Neuronal stem cell (in vitro differentiated cells): Measurements from ENCODE around the gene MYO3B.

Source experiments
- DNase-seq: peaks from one replicate; pipeline ENCODE4 v3.0.0-alpha.2; 2013; ENCODE audit warnings: low spot score
- H2AFZ ChIP-seq: one replicate; pipeline ENCODE4 v1.6.1; 2013; ENCODE audit warnings: mild to moderate bottlenecking, low read length, inconsistent platforms
- H2AK5ac ChIP-seq: 2 replicates; pipeline ENCODE4 v1.6.1; 2013; ENCODE audit warnings: low read depth, mild to moderate bottlenecking, inconsistent platforms, low read length, moderate library complexity, mixed read lengths
- H2BK120ac ChIP-seq: 2 replicates; pipeline ENCODE4 v1.6.1; 2013; ENCODE audit warnings: low read depth, mild to moderate bottlenecking, inconsistent platforms, low read length, moderate library complexity, mixed read lengths
- H2BK12ac ChIP-seq: one replicate; pipeline ENCODE4 v1.6.1; 2013; ENCODE audit warnings: low read length, inconsistent platforms
- H2BK15ac ChIP-seq: 2 replicates; pipeline ENCODE4 v1.6.1; 2013; ENCODE audit warnings: mild to moderate bottlenecking, low read length, inconsistent platforms, mixed read lengths
- H2BK5ac ChIP-seq: one replicate; pipeline ENCODE4 v1.6.1; 2013; ENCODE audit warnings: inconsistent platforms, mild to moderate bottlenecking, low read length, moderate library complexity
- H3K14ac ChIP-seq: one replicate; pipeline ENCODE4 v1.6.1; 2013; ENCODE audit warnings: low read length, inconsistent platforms
- H3K18ac ChIP-seq: 2 replicates; pipeline ENCODE4 v1.6.1; 2013; ENCODE audit warnings: low read length, inconsistent platforms
- H3K23ac ChIP-seq: 2 replicates; pipeline ENCODE4 v1.6.1; 2013; ENCODE audit warnings: low read depth, mild to moderate bottlenecking, mixed read lengths, low read length, inconsistent platforms; ENCODE audit not compliant: poor library complexity
- H3K27ac ChIP-seq: replicated peaks from 3 replicates; pipeline ENCODE4 v1.5.1; 2013; ENCODE audit warnings: low read length, inconsistent platforms
- H3K27me3 ChIP-seq, 3 experiments: 2 replicates each; pipeline ENCODE4 v1.6.1; 2013; ENCODE audit warnings: low read length in 3 of 3, mild to moderate bottlenecking in 2 of 3, inconsistent platforms in 1 of 3, low read depth in 1 of 3, mixed read lengths in 1 of 3, moderate library complexity in 1 of 3; ENCODE audit not compliant: control insufficient read depth in 3 of 3, insufficient read depth in 3 of 3
- H3K36me3 ChIP-seq, 2 donors: replicated peaks in 1 of 2; 2 replicates each; pipeline ENCODE4 v1.6.1; 2013; ENCODE audit warnings: low read length in 2 of 2; ENCODE audit not compliant: control insufficient read depth in 2 of 2, insufficient read depth in 2 of 2
- H3K4ac ChIP-seq: 2 replicates; pipeline ENCODE4 v1.6.1; 2013; ENCODE audit warnings: inconsistent platforms, mild to moderate bottlenecking, low read length, moderate library complexity
- H3K4me1 ChIP-seq, 2 donors: 1 replicate in 1 of 2; 2 replicates in 1 of 2; pipeline ENCODE4 v1.6.1; 2013; ENCODE audit warnings: low read length in 2 of 2, low read depth in 1 of 2; ENCODE audit not compliant: control insufficient read depth in 2 of 2, insufficient read depth in 1 of 2
- H3K4me2 ChIP-seq: one replicate; pipeline ENCODE4 v1.6.1; 2013; ENCODE audit warnings: mild to moderate bottlenecking, low read length, inconsistent platforms; ENCODE audit not compliant: insufficient read depth, poor library complexity, severe bottlenecking
- H3K4me3 ChIP-seq, 2 donors: 2 replicates each; pipeline ENCODE4 v1.5.1; 2013; ENCODE audit warnings: low read length in 2 of 2, mild to moderate bottlenecking in 2 of 2, inconsistent platforms in 1 of 2, moderate library complexity in 1 of 2
- H3K79me1 ChIP-seq: one replicate; pipeline ENCODE4 v1.6.1; 2013; ENCODE audit warnings: low read depth, mild to moderate bottlenecking, inconsistent platforms, low read length, moderate library complexity
- H3K9ac ChIP-seq: one replicate; pipeline ENCODE4 v1.6.1; 2013; ENCODE audit warnings: mild to moderate bottlenecking, low read depth, low read length, inconsistent platforms; ENCODE audit not compliant: poor library complexity
- H3K9me3 ChIP-seq, 2 donors: replicated peaks in 1 of 2; 2 replicates each; pipeline versions ENCODE3 to v1.6.1; 2013; ENCODE audit warnings: low read length in 2 of 2, mild to moderate bottlenecking in 2 of 2, inconsistent platforms in 1 of 2, low read depth in 1 of 2, mixed read lengths in 1 of 2, moderate library complexity in 1 of 2; ENCODE audit not compliant: control insufficient read depth in 2 of 2, insufficient read depth in 1 of 2
- H4K8ac ChIP-seq: one replicate; pipeline ENCODE4 v1.6.1; 2013; ENCODE audit warnings: low read depth, mild to moderate bottlenecking, inconsistent platforms, low read length, moderate library complexity
- H4K91ac ChIP-seq: one replicate; pipeline ENCODE4 v1.6.1; 2013; ENCODE audit warnings: low read length, low read depth, mild to moderate bottlenecking, inconsistent platforms; ENCODE audit not compliant: poor library complexity
- WGBS, 2 donors: extraction: QIAGEN DNeasy Blood & Tissue Kit; methylation state at CpG; one replicate each; pipeline ENCODE4 v1.1.7; 2013; ENCODE audit warnings: missing lambda C conversion rate in 2 of 2, mixed read lengths in 1 of 2; ENCODE audit not compliant: insufficient read length in 2 of 2, insufficient replicate concordance in 1 of 2; ENCODE audit errors: extremely low coverage in 2 of 2; 5-methylcytosine and 5-hydroxymethylcytosine counted together

MYO3B gene

GRCh38 chr2:170533156-170533555, 355.2 kb downstream of the MYO3B start:
- H2BK5ac ChIP-seq: no peak overlapping the region
- H2AFZ ChIP-seq: no peak overlapping the region
- peaks cover 0 to 3% of the 10 kb centered on the region in 2 donors for H3K4me1 ChIP-seq
- DNase-seq: no peak
- H3K79me1 ChIP-seq: no peaks in the 10 kb centered on the region
- H3K14ac ChIP-seq: no peak overlapping the region
- H3K27ac ChIP-seq: no peak overlapping the region
- H4K8ac ChIP-seq: no peak overlapping the region
- no peak overlapping the region for H3K18ac ChIP-seq
- H2BK120ac ChIP-seq: no peak overlapping the region
- H3K9ac ChIP-seq: no peak overlapping the region
- no peak overlapping the region for H3K4me2 ChIP-seq
- no peak overlapping the region for H2BK15ac ChIP-seq
- peaks cover 0 to 3% (median 0%) of the 10 kb centered on the region in 3 experiments for H3K27me3 ChIP-seq
- H3K23ac ChIP-seq: no peak overlapping the region
- no peak overlapping the region for H3K4me3 ChIP-seq
- H2BK12ac ChIP-seq: no peak overlapping the region
- no peaks in the 10 kb centered on the region for H3K9me3 ChIP-seq
- no peak overlapping the region for H3K4ac ChIP-seq
- no peak overlapping the region for H4K91ac ChIP-seq
- no peak overlapping the region for H2AK5ac ChIP-seq
- peaks cover 0 to 2% of the 10 kb centered on the region in 2 donors for H3K36me3 ChIP-seq
- WGBS, 2 donors: no CpG with 5 or more reads among the region's 4 CpGs

- no peak overlapping the region for H2AK5ac ChIP-seq
- no peak overlapping the region for H2BK15ac ChIP-seq
- H3K4me3 ChIP-seq: no peak overlapping the region
- H3K27me3 ChIP-seq: peaks cover 0 to 8% (median 0%) of the 10 kb centered on the region in 3 experiments
- no peaks in the 10 kb centered on the region for H3K4me1 ChIP-seq
- H3K4me2 ChIP-seq: no peak overlapping the region
- no peak overlapping the region for H3K27ac ChIP-seq
- H3K23ac ChIP-seq: no peak overlapping the region
- no peak for DNase-seq
- H4K91ac ChIP-seq: no peak overlapping the region
- WGBS, 2 donors: no CpG with 5 or more reads among the region's 4 CpGs
- peaks cover 0 to 2% of the 10 kb centered on the region in 2 donors for H3K36me3 ChIP-seq
- no peak overlapping the region for H3K18ac ChIP-seq
- H2AFZ ChIP-seq: no peak overlapping the region
- H2BK5ac ChIP-seq: no peak overlapping the region
- no peak overlapping the region for H4K8ac ChIP-seq
- H3K14ac ChIP-seq: no peak overlapping the region
- no peak overlapping the region for H2BK12ac ChIP-seq
- no peaks in the 10 kb centered on the region for H3K9me3 ChIP-seq
- no peaks in the 10 kb centered on the region for H3K79me1 ChIP-seq
- H2BK120ac ChIP-seq: no peak overlapping the region
- H3K4ac ChIP-seq: no peak overlapping the region
- no peak overlapping the region for H3K9ac ChIP-seq
Measured at GRCh38 chr2:170535552-170535951, 357.6 kb downstream of the MYO3B start.

GRCh38 chr2:170544817-170545216, 366.9 kb downstream of the MYO3B start:
- no peak overlapping the region for H3K4me3 ChIP-seq
- no peak overlapping the region for H2BK12ac ChIP-seq
- H3K9me3 ChIP-seq: peaks cover 0 to 2% of the 10 kb centered on the region in 2 donors
- no peak overlapping the region for H2AK5ac ChIP-seq
- H3K4ac ChIP-seq: no peak overlapping the region
- H4K91ac ChIP-seq: no peak overlapping the region
- no peak for DNase-seq
- no peaks in the 10 kb centered on the region for H3K27me3 ChIP-seq
- no peak overlapping the region for H3K4me2 ChIP-seq
- H3K79me1 ChIP-seq: no peaks in the 10 kb centered on the region
- H2AFZ ChIP-seq: no peak overlapping the region
- no peak overlapping the region for H2BK15ac ChIP-seq
- H3K9ac ChIP-seq: no peak overlapping the region
- H3K4me1 ChIP-seq: no peaks in the 10 kb centered on the region
- no peak overlapping the region for H3K14ac ChIP-seq
- H2BK5ac ChIP-seq: no peak overlapping the region
- H3K23ac ChIP-seq: no peak overlapping the region
- H3K18ac ChIP-seq: no peak overlapping the region
- no peak overlapping the region for H4K8ac ChIP-seq
- WGBS, 2 donors: no CpG with 5 or more reads among the region's 3 CpGs
- H3K27ac ChIP-seq: no peak overlapping the region
- H2BK120ac ChIP-seq: no peak overlapping the region
- H3K36me3 ChIP-seq: peaks cover 0 to 2% of the 10 kb centered on the region in 2 donors

GRCh38 chr2:170548304-170548703, 370.4 kb downstream of the MYO3B start:
- peaks cover 0 to 6% of the 10 kb centered on the region in 2 donors for H3K9me3 ChIP-seq
- H3K36me3 ChIP-seq: no peaks in the 10 kb centered on the region
- H3K9ac ChIP-seq: no peak overlapping the region
- H2AFZ ChIP-seq: no peak overlapping the region
- WGBS, 2 donors: no CpG with 5 or more reads among the region's 2 CpGs
- no peak overlapping the region for H3K4me3 ChIP-seq
- H3K4me1 ChIP-seq: no peaks in the 10 kb centered on the region
- no peak overlapping the region for H3K23ac ChIP-seq
- H2AK5ac ChIP-seq: no peak overlapping the region
- no peak overlapping the region for H2BK120ac ChIP-seq
- no peak overlapping the region for H3K18ac ChIP-seq
- H2BK12ac ChIP-seq: no peak overlapping the region
- no peak overlapping the region for H2BK5ac ChIP-seq
- no peaks in the 10 kb centered on the region for H3K27me3 ChIP-seq
- no peak overlapping the region for H4K91ac ChIP-seq
- no peak overlapping the region for H3K4ac ChIP-seq
- H3K14ac ChIP-seq: no peak overlapping the region
- no peaks in the 10 kb centered on the region for H3K79me1 ChIP-seq
- no peak overlapping the region for H2BK15ac ChIP-seq
- no peak for DNase-seq
- H4K8ac ChIP-seq: no peak overlapping the region
- H3K4me2 ChIP-seq: no peak overlapping the region
- H3K27ac ChIP-seq: no peak overlapping the region
